GM21423 (cell line): ENCODE results near the gene STK11IP.

Experiments used
- ATAC-seq: cut with Tn5 transposase; IDR thresholded peaks from one replicate; pipeline ENCODE4 v1.9.1; 2021; ENCODE audit warnings: mild to moderate bottlenecking, moderate library complexity; ENCODE audit not compliant: unreplicated experiment

Gene STK11IP

GRCh38 chr2:219575566-219576504, 21.8 kb upstream of the STK11IP start:
- no peak for ATAC-seq

GRCh38 chr2:219576505-219577388, 20.9 kb upstream of the STK11IP start:
- ATAC-seq, result no peak

GRCh38 chr2:219578811-219579613, 18.6 kb upstream of the STK11IP start:
- no peak for ATAC-seq

GRCh38 chr2:219581346-219581745, 16.3 kb upstream of the STK11IP start:
- ATAC-seq, result no peak

- no peak for ATAC-seq
Observed at GRCh38 chr2:219591091-219591490, 6.6 kb upstream of the STK11IP start.

GRCh38 chr2:219592736-219593135, 4.9 kb upstream of the STK11IP start:
- ATAC-seq, result no peak

GRCh38 chr2:219593154-219593553, 4.5 kb upstream of the STK11IP start:
- no peak for ATAC-seq

- ATAC-seq, result no peak
Observed at GRCh38 chr2:219595256-219595655, 2.4 kb upstream of the STK11IP start.

GRCh38 chr2:219596954-219597551, 604 bp upstream of the STK11IP start:
- peak; percentile 5 for ATAC-seq

GRCh38 chr2:219598308-219599078, 836 bp downstream of the STK11IP start:
- ATAC-seq, result no peak

GRCh38 chr2:219603771-219604170, 6.1 kb downstream of the STK11IP start:
- no peak for ATAC-seq

GRCh38 chr2:219605607-219605954, 7.9 kb downstream of the STK11IP start:
- no peak for ATAC-seq

- ATAC-seq, result no peak
Observed at GRCh38 chr2:219607931-219608330, 10.3 kb downstream of the STK11IP start.

GRCh38 chr2:219608399-219608964, 10.8 kb downstream of the STK11IP start:
- no peak for ATAC-seq

- no peak for ATAC-seq
Observed at GRCh38 chr2:219609149-219609750, 11.6 kb downstream of the STK11IP start.

- ATAC-seq, result no peak
Observed at GRCh38 chr2:219611306-219611705, 13.6 kb downstream of the STK11IP start.

GRCh38 chr2:219611866-219612576, 14.4 kb downstream of the STK11IP start:
- no peak for ATAC-seq

GRCh38 chr2:219612577-219613286, 15.1 kb downstream of the STK11IP start:
- ATAC-seq, result no peak
